ENCODE measurements around the gene MMP2.
A peak's percentile ranks its signal among the peaks of the same experiment; 100 is the strongest.

The MMP2 gene

GRCh38 chr16:55478827-55479429 is at the start of gene MMP2:
TSS of gene MMP2 (plus strand) at chr16:55479198. CDS start at chr16:55479480, 282 bp downstream.
- DNase-seq, result no peak

DNA sequence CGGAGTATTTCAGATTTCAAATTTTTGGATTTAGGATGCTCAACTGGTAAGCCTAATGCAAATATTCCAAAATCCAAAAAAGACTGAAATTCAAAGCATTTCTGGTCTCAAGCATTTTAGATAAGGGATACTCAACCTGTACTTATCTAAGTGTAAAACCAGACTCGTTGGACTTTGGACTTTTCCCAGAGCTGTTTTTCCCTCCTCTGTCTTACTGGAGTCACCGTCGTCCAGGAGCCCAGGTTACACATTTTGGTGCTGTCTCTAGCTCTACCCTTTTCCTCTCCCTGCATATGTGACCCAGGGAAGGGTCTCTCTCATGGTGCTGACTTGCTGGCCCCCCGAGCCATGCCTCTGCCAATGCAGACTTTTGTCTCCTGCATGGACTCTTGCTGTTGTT is 46.0 kb upstream of the MMP2 start:
- DNase-seq, result no peak

DNA sequence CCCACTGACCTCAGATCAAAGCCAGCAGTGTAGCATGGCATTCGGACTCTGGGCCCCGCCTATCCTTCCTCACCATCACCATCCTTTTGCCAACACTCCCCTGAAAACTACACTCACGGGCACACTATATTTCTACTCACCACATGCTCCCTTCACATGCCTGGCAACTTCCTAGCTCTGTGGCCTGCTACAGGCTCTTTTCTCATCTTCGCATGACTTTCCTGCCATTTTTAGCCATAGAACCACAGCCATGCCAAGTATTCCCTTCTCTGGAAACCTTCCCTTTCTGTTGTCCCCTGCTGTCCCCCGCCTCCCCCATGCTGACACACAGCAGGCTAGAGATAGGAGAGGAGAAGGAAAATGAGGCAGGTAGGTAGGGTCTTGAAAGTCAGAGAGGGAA is 45.5 kb upstream of the MMP2 start:
- no peak for DNase-seq

GRCh38 chr16:55434000-55434399 is 45.0 kb upstream of the MMP2 start:
- DNase-seq, result no peak

GRCh38 chr16:55435387-55435786 is 43.6 kb upstream of the MMP2 start:
- DNase-seq, result no peak

DNA sequence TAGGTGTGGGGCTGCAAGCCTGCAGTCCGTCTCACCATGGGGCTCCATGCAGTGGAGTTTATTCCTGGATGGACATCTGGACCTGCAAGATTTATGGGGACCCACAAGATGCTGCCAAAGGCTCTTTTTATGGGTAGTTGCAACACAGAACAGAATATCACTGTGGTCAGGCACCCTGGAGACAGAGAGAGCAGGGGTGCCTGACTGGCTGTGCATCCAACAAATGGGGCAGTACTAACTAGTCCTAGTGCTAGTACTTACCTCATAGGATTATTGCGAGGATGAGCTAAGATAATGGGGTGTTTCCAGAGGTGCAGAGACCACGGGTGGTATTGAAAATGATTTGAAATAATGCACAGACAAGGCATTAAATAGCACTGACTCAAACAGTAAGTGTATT is 42.4 kb upstream of the MMP2 start:
- no peak for DNase-seq

- DNase-seq, result no peak
Measured at GRCh38 chr16:55437625-55438024, 41.4 kb upstream of the MMP2 start.

- no peak for DNase-seq
Measured at GRCh38 chr16:55438281-55438680, 40.7 kb upstream of the MMP2 start.

GRCh38 chr16:55439101-55439690 is 39.8 kb upstream of the MMP2 start:
- DNase-seq, result no peak

GRCh38 chr16:55443434-55444346 is 35.3 kb upstream of the MMP2 start:
- no peak for DNase-seq

DNA sequence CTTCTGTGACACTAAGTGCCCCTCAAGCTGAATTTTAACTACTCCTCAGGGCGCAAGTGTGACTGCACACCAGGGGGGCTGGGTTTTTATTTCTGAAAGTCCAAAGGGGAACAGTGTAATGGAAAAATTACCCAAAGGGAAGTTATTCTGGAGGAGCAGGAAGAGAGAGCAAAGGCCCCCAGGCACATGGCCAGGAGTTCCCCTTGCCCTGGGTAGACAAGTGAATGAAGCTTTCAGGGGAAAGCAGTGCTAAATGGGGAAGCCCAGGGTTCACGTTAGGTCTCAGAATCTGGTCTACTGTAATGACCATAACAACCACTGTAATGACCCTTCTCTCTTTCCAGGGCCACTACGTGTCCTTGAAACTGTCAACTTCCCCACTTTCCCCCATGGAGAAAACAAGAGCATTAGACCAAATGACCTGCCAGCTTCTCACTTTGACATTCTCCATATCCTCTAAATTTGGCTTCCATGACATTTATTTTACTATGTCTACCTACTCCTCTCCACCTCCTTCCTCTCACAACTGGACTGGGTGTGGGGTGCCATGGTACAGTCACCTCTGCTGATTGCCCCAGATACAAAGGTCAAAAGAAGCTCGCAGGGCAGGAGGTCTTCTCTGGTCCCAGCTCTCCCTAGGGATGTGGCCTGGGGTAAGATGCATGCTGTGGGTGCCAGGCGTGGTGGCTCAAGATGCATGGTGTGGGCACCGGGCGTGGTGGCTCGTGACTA is 34.1 kb upstream of the MMP2 start:
- DNase-seq, result no peak

- DNase-seq, result no peak
Measured at GRCh38 chr16:55447231-55447630, 31.8 kb upstream of the MMP2 start.

DNA sequence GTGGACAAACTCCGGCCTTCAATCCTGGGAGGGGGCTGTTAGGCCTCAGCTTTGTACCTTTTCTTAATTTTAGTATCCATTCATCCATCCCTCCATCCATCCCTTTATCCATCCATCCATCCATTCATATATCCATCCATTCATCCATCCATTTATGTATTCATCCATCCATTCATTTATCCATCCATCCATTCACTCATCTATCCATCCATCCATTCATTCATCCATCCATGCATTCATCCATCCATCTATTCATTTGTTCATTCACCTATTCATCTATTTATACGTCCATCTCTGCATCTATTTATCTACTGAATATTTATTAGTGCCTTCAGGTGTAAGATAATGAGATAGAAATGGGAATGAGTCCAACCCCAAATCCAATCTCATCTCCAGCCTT is 26.0 kb upstream of the MMP2 start:
- DNase-seq, result no peak

- DNase-seq, result no peak
Measured at GRCh38 chr16:55453909-55454308, 25.1 kb upstream of the MMP2 start.

- no peak for DNase-seq
Measured at GRCh38 chr16:55454861-55455260, 24.1 kb upstream of the MMP2 start.

DNA sequence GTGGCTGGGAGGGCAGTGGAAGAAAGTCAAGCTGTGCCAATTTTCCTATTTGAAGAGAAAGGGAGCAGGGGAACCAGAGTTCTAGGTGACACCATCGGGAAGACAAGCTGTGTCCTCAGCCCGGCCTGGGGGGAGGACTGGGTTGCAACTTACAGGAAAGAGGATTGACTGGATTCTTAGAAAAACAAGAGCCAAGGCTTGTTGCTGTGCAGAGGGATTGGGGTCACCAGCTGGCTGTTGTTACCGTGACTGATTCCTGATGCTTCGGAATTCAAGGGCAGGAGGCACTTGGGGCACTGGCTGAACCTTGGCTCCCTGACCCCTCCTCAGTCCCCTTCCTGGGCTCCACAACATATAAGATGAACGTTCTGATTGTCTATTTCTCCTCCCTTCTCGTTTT is 16.8 kb upstream of the MMP2 start:
- no peak for DNase-seq

DNA sequence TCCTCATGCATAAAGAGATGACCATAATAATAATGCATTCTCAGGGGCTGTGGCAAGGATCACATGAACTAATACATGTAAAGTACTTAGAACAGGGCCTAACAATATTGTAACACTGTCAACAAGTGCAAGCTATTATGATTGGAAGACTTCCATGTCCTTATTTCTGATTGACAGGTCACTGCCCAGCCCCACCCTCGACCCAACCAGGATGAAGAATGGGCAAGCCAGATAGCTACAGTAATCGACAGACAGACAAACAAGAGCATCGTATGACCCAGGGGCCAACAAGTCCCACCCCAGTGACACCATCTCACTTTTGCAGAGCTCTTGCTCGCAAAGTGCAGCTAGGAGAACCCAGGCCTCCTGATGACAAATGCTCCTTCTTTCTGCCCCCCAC is 14.6 kb upstream of the MMP2 start:
- DNase-seq, result no peak

DNA sequence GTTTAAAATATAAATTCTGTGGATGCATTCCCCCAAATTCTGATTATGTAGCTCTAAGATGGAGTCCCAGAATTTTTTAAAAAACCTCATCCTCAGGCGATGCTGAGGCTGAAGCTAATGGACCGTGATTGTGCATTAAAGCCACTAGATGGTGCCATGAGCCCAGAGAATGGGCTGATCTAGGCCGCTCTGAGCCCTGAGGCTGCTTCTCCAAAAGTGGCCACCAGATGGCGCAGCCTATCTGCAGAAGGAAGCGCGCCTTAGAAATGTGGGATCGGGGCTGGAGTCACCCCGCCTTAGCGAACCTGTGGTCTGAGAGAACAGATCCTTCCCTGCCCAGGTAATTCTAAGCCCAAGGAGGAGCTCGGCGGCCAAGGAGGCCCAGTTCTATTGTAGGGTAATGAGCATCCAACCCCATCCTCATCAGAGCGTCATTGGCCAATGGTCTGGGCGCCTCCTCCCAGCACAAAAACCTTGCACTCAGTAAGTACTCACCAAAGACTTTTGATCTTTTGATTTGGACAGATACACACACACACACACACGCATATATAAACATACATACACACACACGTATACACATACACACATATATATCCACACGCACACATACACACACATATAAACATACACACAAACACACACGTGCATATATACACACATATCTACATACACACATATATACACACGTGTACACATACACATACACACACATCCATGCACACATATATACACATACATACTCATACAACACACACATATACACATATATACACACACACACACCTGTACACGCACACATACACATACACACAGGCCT is 13.7 kb upstream of the MMP2 start:
- DNase-seq, result peak; percentile 88

DNA sequence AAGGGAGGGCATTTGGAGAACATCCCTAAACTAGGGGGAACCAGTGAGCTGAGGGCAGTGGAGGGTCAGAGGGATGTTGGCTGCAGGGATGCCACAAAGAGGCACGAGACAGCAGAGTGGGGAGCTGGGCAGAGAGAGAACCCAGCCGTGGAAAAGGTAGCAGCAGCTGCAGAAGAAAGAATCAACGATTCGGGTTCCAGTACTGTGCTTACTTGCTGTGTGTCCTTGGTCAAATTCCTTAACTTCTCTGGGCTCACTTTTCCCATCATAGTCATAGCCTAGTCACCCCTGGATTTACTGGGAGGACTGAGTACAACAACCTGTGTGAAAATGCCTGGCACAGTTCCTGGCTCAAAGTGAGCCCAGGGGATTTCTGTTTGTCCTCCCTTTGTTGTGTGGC is 12.8 kb upstream of the MMP2 start:
- DNase-seq, result no peak

GRCh38 chr16:55467898-55468297 is 11.1 kb upstream of the MMP2 start:
- DNase-seq, result no peak

- DNase-seq, result no peak
Measured at GRCh38 chr16:55468352-55468990, 10.5 kb upstream of the MMP2 start.

All from stimulated activated CD4-positive, alpha-beta T cell treated with anti-CD3 and anti-CD28 coated beads, Interleukin-15, amount 100 ng/mL, for 24 hours (primary cell).